Left cardiac atrium (tissue), 4 donors: Measurements from ENCODE around the gene COL4A5. TPM values are rescaled to one million over a fixed set of nuclear protein-coding genes. Genes with fewer than 3 reads are reported as not detected.

Experiments used
- ATAC-seq, 2 donors: fragments of 200-7000 bp; cut with Tn5 transposase; one replicate each; pipeline ENCODE4 v1.9.1; 2020; ENCODE audit warnings: mild to moderate bottlenecking in 2 of 2, moderate library complexity in 2 of 2
- DNase-seq: peaks from one replicate; pipeline ENCODE4 v3.0.0-alpha.2; 2020
- intact Hi-C, 2 donors: fragments of 100-400 bp; cut with DNase I; formaldehyde crosslinking; loops; one replicate each; pipeline versions ENCODE4 v1.14.1 to v1.15.1; 2022 to 2023
- total RNA-seq, 2 donors: library from RNA; stranded (reverse); fragmentation: NEBNext Ultra II Directional; extraction: Animal tissue kit (Norgen Biotek cat#: 25700); gene quantifications; one replicate each; pipeline ENCODE4 v1.2.1, GENCODE V29; 2021
- donor health status: DM: no; HTN: yes; CAD: no.
- donor health status: DM: no; HTN: yes; CAD: no; lungs with severe emphysema.
- donor health status: DM: yes; HTN: yes; CAD: no.
- donor health status: Dilated cardiomyopathy.

The COL4A5 gene
- total RNA-seq, 2 donors from 2014 or later = 23.0 to 23.9 TPM

- no peak for DNase-seq
Measured at GRCh38 chrX:108732630-108733321, 293.1 kb downstream of the COL4A5 start.

GRCh38 chrX:108734426-108734825 is 294.8 kb downstream of the COL4A5 start:
- ATAC-seq (no peak), DNase-seq (no peak)
- intact Hi-C loops = no loop called here

More at GRCh38 chrX:108732630-108733321, 293.1 kb downstream of the COL4A5 start:
- ATAC-seq = no peak
- intact Hi-C loops = no loop called here

- ATAC-seq (no peak), DNase-seq (no peak)
- intact Hi-C loops = no loop called here
Measured at GRCh38 chrX:108735091-108735678, 295.5 kb downstream of the COL4A5 start.

- intact Hi-C loops = no loop called here
- DNase-seq = no peak
- ATAC-seq = peak; percentile 21 to 46
Measured at GRCh38 chrX:108735679-108736508, 296.3 kb downstream of the COL4A5 start.

- ATAC-seq = peak; percentile 68 to 70
- DNase-seq = peak; percentile 19
- intact Hi-C loops = no loop called here
Measured at GRCh38 chrX:108736509-108737479, 297.2 kb downstream of the COL4A5 start, which contains the start of gene IRS4. Gene IRS4 (minus strand): TSS chrX:108736563.

- DNase-seq (no peak), ATAC-seq (no peak)
- intact Hi-C loops = no loop called here
Measured at GRCh38 chrX:108737754-108738153, 298.1 kb downstream of the COL4A5 start.

- ATAC-seq (no peak), DNase-seq (no peak)
- intact Hi-C loops = no loop called here
Measured at GRCh38 chrX:108740299-108740774, 300.7 kb downstream of the COL4A5 start.

Other genes with a start within 250 kb of the COL4A5 start
- 10 to 100 TPM; 13.7 to 14.7 TPM for gene COL4A6, start 1.4 kb upstream of the COL4A5 start, total RNA-seq